Measurements from ENCODE around the gene MTMR2. TPM values are rescaled to one million over a fixed set of nuclear protein-coding genes. Genes with fewer than 3 reads are reported as not detected.

MTMR2 gene
- polyA plus RNA-seq, 2 of the 4 experiments (the other 2 are of a cell fraction): 22.2 to 28.7 TPM

DNA sequence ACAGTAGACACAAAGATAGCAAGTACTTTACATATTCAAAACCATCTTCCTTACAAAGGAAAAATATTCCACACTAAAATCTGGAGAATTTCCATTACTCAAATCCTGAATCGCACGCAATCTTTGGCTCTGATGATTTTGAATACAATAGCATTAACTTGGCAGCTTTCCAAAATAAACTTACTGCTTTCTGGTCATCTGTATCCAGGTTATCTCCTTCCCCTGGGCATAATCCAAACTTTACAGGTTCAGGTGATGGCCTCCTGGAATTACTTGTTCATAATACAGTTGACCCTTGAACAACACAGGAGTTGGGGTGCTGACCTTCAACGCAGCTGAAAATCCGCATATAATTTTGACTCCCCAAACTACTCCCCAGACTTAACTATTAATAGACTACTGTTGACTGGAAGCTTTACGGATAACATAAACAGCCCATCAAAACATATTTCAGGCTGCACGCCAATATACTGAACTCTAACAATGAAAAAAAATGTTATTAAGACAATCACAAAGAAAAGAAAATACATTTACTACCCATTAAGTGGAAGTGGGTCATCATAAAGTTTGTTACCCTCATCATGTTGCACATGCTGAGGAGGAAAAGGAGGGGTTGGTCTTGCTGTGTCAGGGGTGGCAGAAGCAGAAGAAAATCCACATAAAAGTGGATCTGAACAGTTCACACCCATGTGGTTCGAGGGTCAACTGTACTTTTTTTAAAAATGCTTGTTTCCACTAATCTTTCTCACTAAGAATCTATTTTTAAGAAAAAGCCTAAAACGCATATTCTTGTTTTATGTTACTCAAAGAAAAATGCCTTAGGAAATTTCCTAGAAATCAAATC, 6.5 kb downstream of the MTMR2 start:
- ATAC-seq: no peak
- DNase-seq (ENCODE audit: low read depth in 1 of 2, low spot score in 1 of 2): no peak
- 63% methylated on average over 8 of the region's 8 CpGs for WGBS (ENCODE audit: missing lambda C conversion rate)
- H3K27ac ChIP-seq: no peak overlapping the region
- H3K4me1 ChIP-seq: peaks cover 46% of the 10 kb centered on the region
- ChIA-PET POLR2A (no interaction called here), CTCF (no interaction called here)
- H3K4me2 ChIP-seq: peak overlapping the region; percentile 50
- H3K4me3 ChIP-seq: no peak overlapping the region
- no peak for FAIRE-seq
- H3K9me3 ChIP-seq: no peaks in the 10 kb centered on the region
- TF ChIP-seq ZSCAN20 (CRISPR knock-in tag; IDR thresholded peaks at IDR 0.05) (no peak), PHF8 (IDR thresholded peaks at IDR 0.05; ENCODE audit: borderline replicate concordance, low read depth) (no peak), RFX5 (IDR thresholded peaks at IDR 0.05) (peak; percentile 89), CEBPB (IDR thresholded peaks at IDR 0.05) (no peak)

DNA sequence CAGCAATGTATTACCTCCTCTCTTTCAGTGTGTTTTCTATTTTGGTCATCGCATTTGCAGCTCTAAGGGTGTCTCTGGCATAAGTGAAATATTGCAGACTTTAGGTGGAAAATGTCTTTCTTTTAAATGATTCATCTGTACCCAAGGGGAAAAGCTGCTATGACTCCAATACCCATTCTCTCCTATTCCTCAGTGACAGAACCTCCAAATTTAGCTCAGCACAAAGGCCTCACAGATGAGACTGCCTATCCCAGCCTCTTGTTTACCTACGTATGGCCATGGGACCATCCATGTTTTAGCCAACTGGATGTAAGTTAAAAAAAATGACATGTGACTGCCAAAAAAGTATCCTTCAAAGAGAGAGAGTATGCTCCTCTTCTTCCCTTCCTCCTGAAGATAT, 7.9 kb downstream of the MTMR2 start:
- WGBS (ENCODE audit: missing lambda C conversion rate): 98% methylated on average over 2 of the region's 2 CpGs
- DNase-seq (ENCODE audit: low read depth in 1 of 2, low spot score in 1 of 2): no peak
- no peak overlapping the region for H3K27ac ChIP-seq
- no peak overlapping the region for H3K4me2 ChIP-seq
- peaks cover 40% of the 10 kb centered on the region for H3K4me1 ChIP-seq
- no peaks in the 10 kb centered on the region for H3K9me3 ChIP-seq
- no peak for FAIRE-seq
- TF ChIP-seq, protein P1, sequence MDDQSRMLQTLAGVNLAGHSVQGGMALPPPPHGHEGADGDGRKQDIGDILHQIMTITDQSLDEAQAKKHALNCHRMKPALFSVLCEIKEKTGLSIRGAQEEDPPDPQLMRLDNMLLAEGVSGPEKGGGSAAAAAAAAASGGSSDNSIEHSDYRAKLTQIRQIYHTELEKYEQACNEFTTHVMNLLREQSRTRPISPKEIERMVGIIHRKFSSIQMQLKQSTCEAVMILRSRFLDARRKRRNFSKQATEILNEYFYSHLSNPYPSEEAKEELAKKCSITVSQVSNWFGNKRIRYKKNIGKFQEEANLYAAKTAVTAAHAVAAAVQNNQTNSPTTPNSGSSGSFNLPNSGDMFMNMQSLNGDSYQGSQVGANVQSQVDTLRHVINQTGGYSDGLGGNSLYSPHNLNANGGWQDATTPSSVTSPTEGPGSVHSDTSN (IDR thresholded peaks at IDR 0.05): no peak
- TF ChIP-seq RNF2 (IDR thresholded peaks at IDR 0.05; ENCODE audit: borderline replicate concordance, low read depth): no peak
- TF ChIP-seq TP53 (CRISPR knock-in tag; IDR thresholded peaks at IDR 0.05): no peak
- TF ChIP-seq, protein P2, sequence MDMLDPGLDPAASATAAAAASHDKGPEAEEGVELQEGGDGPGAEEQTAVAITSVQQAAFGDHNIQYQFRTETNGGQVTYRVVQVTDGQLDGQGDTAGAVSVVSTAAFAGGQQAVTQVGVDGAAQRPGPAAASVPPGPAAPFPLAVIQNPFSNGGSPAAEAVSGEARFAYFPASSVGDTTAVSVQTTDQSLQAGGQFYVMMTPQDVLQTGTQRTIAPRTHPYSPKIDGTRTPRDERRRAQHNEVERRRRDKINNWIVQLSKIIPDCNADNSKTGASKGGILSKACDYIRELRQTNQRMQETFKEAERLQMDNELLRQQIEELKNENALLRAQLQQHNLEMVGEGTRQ (IDR thresholded peaks at IDR 0.05): no peak
- TF ChIP-seq, protein P3, sequence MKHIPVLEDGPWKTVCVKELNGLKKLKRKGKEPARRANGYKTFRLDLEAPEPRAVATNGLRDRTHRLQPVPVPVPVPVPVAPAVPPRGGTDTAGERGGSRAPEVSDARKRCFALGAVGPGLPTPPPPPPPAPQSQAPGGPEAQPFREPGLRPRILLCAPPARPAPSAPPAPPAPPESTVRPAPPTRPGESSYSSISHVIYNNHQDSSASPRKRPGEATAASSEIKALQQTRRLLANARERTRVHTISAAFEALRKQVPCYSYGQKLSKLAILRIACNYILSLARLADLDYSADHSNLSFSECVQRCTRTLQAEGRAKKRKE (CRISPR knock-in tag; IDR thresholded peaks at IDR 0.05; ENCODE audit: low read depth): no peak
- no peak for TF ChIP-seq ZNF302 (CRISPR knock-in tag; IDR thresholded peaks at IDR 0.05)
- no peak for TF ChIP-seq POLR2A (IDR thresholded peaks at IDR 0.05; ENCODE audit: low read length)
- no peak for TF ChIP-seq RAD21 (conservative IDR thresholded peaks at IDR 0.05 in 1 of 2, IDR thresholded peaks at IDR 0.05 in 1 of 2)
- TF ChIP-seq, protein P4, sequence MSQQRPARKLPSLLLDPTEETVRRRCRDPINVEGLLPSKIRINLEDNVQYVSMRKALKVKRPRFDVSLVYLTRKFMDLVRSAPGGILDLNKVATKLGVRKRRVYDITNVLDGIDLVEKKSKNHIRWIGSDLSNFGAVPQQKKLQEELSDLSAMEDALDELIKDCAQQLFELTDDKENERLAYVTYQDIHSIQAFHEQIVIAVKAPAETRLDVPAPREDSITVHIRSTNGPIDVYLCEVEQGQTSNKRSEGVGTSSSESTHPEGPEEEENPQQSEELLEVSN (IDR thresholded peaks at IDR 0.05; ENCODE audit: borderline replicate concordance, low read depth): no peak
- TF ChIP-seq ESRRA (IDR thresholded peaks at IDR 0.05; ENCODE audit: borderline replicate concordance, low read length): no peak
- no peak overlapping the region for H3K4me3 ChIP-seq
- POLR2A ChIA-PET: no interaction called here
- CTCF ChIA-PET: interaction anchor here (1.8 kb wide), 1 partner anchor 427 kb away, joined by 5 read pairs; the partner anchor contains the start of gene MAML2
- no peak for ATAC-seq

DNA sequence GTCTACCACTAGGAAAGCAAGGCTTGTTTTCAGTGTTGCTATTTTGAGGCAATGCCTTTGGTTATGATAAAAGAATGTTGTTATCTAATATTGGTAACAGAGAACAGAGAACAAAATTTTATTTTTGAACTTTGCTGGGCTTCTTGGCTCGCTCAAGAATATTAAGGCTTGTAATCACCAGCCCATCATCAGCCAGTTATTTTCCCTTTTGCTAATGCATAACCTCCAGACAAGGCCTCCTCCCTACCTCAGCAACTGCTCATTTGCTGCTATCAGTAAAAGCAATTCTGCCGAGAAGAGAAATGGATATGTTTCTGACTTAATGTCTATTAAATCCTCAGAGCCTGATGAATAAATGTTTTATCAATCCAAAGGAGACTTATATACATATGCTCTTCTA, 8.9 kb downstream of the MTMR2 start:
- no peak for DNase-seq (ENCODE audit: low read depth in 1 of 2, low spot score in 1 of 2)
- Histone ChIP-seq H3K4me2 (no peak overlapping the region), H3K9me3 (no peaks in the 10 kb centered on the region), H3K4me1 (peaks cover 37% of the 10 kb centered on the region), H3K4me3 (no peak overlapping the region), H3K27ac (no peak overlapping the region)
- ChIA-PET POLR2A (no interaction called here), CTCF (interaction anchor here (1.8 kb wide), 1 partner anchor 428 kb away, joined by 5 read pairs; the partner anchor contains the start of gene MAML2)
- ATAC-seq: no peak
- TF ChIP-seq, protein P5, sequence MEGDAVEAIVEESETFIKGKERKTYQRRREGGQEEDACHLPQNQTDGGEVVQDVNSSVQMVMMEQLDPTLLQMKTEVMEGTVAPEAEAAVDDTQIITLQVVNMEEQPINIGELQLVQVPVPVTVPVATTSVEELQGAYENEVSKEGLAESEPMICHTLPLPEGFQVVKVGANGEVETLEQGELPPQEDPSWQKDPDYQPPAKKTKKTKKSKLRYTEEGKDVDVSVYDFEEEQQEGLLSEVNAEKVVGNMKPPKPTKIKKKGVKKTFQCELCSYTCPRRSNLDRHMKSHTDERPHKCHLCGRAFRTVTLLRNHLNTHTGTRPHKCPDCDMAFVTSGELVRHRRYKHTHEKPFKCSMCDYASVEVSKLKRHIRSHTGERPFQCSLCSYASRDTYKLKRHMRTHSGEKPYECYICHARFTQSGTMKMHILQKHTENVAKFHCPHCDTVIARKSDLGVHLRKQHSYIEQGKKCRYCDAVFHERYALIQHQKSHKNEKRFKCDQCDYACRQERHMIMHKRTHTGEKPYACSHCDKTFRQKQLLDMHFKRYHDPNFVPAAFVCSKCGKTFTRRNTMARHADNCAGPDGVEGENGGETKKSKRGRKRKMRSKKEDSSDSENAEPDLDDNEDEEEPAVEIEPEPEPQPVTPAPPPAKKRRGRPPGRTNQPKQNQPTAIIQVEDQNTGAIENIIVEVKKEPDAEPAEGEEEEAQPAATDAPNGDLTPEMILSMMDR (IDR thresholded peaks at IDR 0.05): no peak
- no peak for TF ChIP-seq BHLHE40 (IDR thresholded peaks at IDR 0.05; ENCODE audit: low read depth, low read length)
- no peak for TF ChIP-seq PHF8 (IDR thresholded peaks at IDR 0.05; ENCODE audit: borderline replicate concordance, low read depth)
- no peak for TF ChIP-seq ZSCAN20 (CRISPR knock-in tag; IDR thresholded peaks at IDR 0.05)
- TF ChIP-seq, protein P1 (IDR thresholded peaks at IDR 0.05): no peak
- no peak for TF ChIP-seq HOXB5 (CRISPR knock-in tag; IDR thresholded peaks at IDR 0.05)
- TF ChIP-seq EHF (CRISPR knock-in tag; IDR thresholded peaks at IDR 0.05): no peak
- FAIRE-seq: no peak
- 91% methylated on average over 2 of the region's 2 CpGs for WGBS (ENCODE audit: missing lambda C conversion rate)
